Spleen (tissue), 7 donors: ENCODE data around the gene CLEC11A.

Experiments used
- POLR2A ChIP-seq, 3 donors: fragments of 450-650 bp; IDR thresholded peaks; one replicate each; pipeline ENCODE4 v1.5.1; 2017; ENCODE audit warnings: antibody characterized with exemption in 3 of 3, mild to moderate bottlenecking in 1 of 3
- POLR2AphosphoS5 ChIP-seq, 3 donors: sonication (generic); formaldehyde crosslinking; IDR thresholded peaks; one replicate each; pipeline ENCODE4 v1.5.1; 2017; ENCODE audit warnings: antibody characterized with exemption in 3 of 3
- TF ChIP-seq, protein P1 (sequence below), 11 experiments: fragments of 200-600 bp in 7 of 11; fragments of 450-650 bp in 4 of 11; sonication (generic) in 4 of 11; IDR thresholded peaks in 8 of 11; conservative IDR thresholded peaks in 3 of 11; 1 replicate in 7 of 11; 2 replicates in 4 of 11; pipeline versions ENCODE4 v1.4.0 to v1.8.0; 2016 to 2021; ENCODE audit warnings: antibody characterized with exemption in 11 of 11, inconsistent platforms in 4 of 11, mild to moderate bottlenecking in 1 of 11
- donor health status: DM: no; HTN: no; CAD: no; lungs with moderate emphysema.
- donor health status: DM: no; HTN: no; CAD: no.
- donor health status: DM: no; HTN: no; CAD: no.

DNA sequence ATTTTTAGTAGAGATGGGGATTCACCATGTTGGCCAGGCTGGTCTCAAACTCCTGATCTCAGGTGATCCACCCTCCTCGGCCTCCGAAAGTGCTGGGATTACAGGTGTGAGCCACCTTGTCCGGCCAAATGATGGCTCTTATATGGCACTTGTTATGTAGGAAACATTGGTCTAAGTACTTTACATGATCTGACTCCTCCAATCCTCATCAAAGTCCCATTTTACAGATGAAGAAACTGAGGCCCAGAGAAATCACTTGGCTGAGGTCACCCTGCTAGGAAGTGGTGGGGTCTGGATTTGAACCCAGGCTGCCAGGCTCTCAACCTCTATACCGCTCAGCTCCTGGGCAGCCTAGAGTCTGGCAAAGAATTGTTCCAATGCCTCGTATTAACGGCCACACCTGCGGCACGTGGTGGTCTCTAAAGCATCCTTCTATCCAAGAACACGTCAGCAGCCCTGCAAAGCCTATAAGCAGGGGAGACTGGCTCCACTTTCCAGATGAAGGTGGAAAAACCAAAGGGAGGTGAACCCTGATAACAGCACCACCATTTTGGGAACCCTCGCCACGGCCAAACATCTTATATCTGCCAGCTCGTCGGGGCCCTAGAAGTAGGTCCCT is 21.7 kb upstream of the CLEC11A start:
- TF ChIP-seq, protein P1, sequence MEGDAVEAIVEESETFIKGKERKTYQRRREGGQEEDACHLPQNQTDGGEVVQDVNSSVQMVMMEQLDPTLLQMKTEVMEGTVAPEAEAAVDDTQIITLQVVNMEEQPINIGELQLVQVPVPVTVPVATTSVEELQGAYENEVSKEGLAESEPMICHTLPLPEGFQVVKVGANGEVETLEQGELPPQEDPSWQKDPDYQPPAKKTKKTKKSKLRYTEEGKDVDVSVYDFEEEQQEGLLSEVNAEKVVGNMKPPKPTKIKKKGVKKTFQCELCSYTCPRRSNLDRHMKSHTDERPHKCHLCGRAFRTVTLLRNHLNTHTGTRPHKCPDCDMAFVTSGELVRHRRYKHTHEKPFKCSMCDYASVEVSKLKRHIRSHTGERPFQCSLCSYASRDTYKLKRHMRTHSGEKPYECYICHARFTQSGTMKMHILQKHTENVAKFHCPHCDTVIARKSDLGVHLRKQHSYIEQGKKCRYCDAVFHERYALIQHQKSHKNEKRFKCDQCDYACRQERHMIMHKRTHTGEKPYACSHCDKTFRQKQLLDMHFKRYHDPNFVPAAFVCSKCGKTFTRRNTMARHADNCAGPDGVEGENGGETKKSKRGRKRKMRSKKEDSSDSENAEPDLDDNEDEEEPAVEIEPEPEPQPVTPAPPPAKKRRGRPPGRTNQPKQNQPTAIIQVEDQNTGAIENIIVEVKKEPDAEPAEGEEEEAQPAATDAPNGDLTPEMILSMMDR (IDR thresholded peaks at IDR 0.05 in 8 of 11, conservative IDR thresholded peaks at IDR 0.05 in 3 of 11) = no peak
- TF ChIP-seq POLR2A (IDR thresholded peaks at IDR 0.05) (no peak), POLR2AphosphoS5 (IDR thresholded peaks at IDR 0.05) (no peak)
